ENCODE data around the gene FANCC.

DNA sequence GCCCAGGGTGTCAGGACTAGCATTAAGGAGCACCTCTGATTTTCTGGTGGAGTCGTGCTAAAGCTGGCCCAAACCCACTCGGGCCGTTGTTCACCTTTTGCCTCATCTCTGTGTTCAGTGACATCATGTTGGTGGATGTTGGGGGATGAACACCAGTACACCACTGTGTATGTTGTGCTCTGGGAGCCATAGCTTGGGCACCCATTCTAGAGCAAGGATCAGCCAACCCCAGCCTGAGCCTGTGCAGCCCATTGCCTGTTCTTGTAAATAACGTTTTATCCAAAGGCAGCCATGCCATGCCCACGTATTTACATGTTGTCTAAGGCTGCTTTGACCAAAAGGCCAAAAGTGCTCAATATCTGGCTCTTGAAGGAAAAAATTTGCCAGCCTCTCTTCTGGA lies 245.6 kb downstream of the FANCC start:
- TF ChIP-seq, protein P1, sequence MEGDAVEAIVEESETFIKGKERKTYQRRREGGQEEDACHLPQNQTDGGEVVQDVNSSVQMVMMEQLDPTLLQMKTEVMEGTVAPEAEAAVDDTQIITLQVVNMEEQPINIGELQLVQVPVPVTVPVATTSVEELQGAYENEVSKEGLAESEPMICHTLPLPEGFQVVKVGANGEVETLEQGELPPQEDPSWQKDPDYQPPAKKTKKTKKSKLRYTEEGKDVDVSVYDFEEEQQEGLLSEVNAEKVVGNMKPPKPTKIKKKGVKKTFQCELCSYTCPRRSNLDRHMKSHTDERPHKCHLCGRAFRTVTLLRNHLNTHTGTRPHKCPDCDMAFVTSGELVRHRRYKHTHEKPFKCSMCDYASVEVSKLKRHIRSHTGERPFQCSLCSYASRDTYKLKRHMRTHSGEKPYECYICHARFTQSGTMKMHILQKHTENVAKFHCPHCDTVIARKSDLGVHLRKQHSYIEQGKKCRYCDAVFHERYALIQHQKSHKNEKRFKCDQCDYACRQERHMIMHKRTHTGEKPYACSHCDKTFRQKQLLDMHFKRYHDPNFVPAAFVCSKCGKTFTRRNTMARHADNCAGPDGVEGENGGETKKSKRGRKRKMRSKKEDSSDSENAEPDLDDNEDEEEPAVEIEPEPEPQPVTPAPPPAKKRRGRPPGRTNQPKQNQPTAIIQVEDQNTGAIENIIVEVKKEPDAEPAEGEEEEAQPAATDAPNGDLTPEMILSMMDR (IDR thresholded peaks at IDR 0.05): no peak
- TF ChIP-seq POLR2A (IDR thresholded peaks at IDR 0.05) (no peak), POLR2AphosphoS5 (IDR thresholded peaks at IDR 0.05) (no peak)
